GM12892 (cell line): ENCODE measurements around the gene CNTNAP2.

ENCODE experiments used
- POLR2A ChIP-seq: IDR thresholded peaks from 2 replicates; pipeline ENCODE4 v1.6.1; 2011; ENCODE audit warnings: low read depth, low read length, control low read depth
- POLR2AphosphoS5 ChIP-seq: IDR thresholded peaks from 2 replicates; pipeline ENCODE4 v1.6.1; 2011; ENCODE audit warnings: low read depth, low read length, control low read depth
- TAF1 ChIP-seq: IDR thresholded peaks from 2 replicates; pipeline ENCODE4 v1.6.1; 2011; ENCODE audit warnings: low read depth, mild to moderate bottlenecking, control low read depth, low read length, borderline replicate concordance

- no peak for TF ChIP-seq POLR2AphosphoS5
- no peak for TF ChIP-seq POLR2A
- no peak for TF ChIP-seq TAF1
Observed at GRCh38 chr7:148335790-148336189, 2219.2 kb downstream of the CNTNAP2 start.
